GM12801 (cell line): ENCODE results near the gene MLLT3.

Experiments used
- TF ChIP-seq, protein P1 (sequence below): IDR thresholded peaks from one replicate; pipeline ENCODE4 v1.5.1; 2011; ENCODE audit warnings: control low read depth; ENCODE audit not compliant: insufficient read length; ENCODE audit errors: extremely low read depth

Gene MLLT3

DNA sequence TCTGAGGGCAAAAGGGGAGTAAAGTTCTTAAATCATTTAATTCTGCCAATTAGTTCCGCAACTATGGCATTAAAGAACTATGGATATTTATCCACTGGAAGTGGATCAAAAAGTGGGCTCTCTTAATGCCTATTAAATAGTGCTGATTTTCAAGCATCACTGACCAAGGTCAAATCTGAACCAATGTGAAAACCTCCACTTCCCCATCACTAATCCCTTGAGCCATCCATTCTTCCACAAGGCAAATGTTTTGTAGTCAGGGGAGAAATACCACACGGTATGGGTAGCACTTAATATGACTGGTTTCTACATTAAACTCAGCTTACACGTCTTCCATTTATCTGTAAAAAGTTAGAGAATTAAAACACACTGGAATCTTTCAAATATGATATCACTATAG is 57.6 kb downstream of the MLLT3 start:
- TF ChIP-seq, protein P1, sequence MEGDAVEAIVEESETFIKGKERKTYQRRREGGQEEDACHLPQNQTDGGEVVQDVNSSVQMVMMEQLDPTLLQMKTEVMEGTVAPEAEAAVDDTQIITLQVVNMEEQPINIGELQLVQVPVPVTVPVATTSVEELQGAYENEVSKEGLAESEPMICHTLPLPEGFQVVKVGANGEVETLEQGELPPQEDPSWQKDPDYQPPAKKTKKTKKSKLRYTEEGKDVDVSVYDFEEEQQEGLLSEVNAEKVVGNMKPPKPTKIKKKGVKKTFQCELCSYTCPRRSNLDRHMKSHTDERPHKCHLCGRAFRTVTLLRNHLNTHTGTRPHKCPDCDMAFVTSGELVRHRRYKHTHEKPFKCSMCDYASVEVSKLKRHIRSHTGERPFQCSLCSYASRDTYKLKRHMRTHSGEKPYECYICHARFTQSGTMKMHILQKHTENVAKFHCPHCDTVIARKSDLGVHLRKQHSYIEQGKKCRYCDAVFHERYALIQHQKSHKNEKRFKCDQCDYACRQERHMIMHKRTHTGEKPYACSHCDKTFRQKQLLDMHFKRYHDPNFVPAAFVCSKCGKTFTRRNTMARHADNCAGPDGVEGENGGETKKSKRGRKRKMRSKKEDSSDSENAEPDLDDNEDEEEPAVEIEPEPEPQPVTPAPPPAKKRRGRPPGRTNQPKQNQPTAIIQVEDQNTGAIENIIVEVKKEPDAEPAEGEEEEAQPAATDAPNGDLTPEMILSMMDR, result no peak

DNA sequence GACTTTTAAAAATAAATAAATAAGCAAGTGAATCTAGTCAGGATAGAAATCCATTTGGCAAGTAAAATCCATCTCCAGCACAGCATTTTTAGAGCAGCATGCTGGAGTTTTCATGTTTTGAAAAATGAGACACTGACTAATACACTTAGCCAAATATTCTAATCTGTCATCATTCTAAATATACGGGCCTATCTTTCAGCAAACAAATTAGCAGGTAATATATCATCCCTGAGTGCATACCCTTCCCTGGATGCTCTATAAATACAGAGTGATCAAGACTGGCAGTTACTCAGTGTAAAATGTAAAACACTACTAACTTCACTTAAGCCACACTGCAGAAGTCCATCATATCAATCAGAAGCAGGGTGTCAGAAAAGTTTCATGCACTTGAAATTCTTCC is 58.4 kb downstream of the MLLT3 start:
- TF ChIP-seq, protein P1, result no peak

DNA sequence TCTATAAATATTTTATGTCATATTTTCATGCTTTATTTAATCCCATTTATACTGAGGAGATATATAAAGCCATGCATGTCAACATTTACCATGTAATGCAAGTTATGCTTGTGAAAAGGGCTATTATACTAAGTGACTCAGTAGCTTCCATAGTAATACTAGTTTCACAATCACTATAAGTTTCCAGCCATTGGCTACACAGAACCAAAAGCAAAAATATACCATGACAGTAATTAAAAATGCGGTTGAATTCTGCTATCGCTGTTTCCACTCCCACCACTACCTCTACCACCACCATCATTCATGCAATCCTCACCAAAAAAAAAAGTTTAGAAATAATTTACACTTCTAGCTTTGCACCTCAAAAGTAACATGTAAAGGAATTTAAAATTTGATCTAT is 60.2 kb downstream of the MLLT3 start:
- TF ChIP-seq, protein P1, result no peak

DNA sequence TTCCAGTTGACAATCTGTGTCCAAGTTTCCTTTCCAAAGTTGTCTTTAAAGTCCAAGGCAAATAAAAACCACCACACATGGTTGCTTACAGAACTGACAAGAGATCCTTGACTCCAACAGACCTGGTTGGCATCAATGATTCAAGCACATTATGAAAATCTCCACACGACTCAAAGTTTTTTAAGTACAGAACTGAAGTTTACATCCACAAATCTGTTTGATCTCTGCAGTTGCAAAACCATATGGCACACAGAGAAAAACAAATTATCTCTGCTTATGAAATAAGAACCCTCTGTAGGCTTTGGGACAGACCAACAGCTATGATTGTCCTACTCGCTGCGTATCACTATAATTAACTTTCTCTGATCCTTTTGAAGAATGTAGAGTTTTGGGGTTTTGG is 60.8 kb downstream of the MLLT3 start:
- TF ChIP-seq, protein P1, result no peak

DNA sequence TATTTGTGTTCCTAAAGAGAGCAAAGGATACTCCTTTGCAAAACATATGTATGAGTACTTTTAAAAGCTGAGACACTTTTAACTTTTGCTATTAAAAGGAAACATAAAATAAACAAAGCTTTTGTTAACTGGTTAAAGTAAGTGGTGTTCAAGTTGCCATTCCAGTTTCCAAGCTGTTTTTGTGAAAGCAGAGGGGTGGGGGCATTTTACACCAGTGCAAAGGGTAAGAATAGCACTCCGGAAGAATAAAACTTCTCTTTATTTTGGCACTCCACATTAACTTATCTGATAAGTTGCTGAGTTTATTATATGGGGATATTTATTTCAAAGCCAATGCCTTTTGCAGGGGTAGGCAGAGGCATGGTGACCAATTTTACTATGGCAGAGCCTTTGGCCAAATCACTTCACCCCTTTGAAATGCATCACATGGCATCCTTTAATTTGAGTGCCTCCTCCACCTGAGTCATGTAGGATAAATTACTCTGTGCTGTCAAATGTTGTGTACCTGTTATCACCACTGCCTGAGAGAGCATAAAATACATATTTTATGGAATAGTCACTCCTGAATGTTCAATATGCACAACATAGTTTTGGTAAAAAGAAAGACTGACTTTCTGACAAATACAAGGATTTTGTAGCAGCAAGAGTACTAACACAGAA is 62.9 kb downstream of the MLLT3 start:
- TF ChIP-seq, protein P1, result no peak

DNA sequence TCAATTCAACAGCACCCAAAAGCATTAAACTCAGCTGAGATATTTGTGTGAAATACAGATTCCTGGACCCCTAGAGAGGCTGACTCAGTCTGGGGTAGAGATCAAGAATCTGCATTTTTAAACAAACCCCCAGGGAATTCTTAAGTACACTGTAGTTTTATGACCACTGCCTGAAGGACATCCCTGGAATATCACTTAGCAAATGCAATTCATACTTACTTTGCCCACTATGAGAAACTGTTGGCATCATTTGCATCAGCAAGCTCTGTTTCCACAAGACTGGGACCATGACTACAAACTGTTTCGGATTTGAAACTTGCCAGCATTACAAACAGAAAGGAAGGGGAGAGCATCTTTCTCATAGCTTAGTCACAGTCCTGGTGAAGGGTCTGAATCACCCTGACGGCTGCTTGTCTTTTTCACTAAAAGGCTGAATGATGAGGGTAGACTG is 63.7 kb downstream of the MLLT3 start:
- TF ChIP-seq, protein P1, result no peak

DNA sequence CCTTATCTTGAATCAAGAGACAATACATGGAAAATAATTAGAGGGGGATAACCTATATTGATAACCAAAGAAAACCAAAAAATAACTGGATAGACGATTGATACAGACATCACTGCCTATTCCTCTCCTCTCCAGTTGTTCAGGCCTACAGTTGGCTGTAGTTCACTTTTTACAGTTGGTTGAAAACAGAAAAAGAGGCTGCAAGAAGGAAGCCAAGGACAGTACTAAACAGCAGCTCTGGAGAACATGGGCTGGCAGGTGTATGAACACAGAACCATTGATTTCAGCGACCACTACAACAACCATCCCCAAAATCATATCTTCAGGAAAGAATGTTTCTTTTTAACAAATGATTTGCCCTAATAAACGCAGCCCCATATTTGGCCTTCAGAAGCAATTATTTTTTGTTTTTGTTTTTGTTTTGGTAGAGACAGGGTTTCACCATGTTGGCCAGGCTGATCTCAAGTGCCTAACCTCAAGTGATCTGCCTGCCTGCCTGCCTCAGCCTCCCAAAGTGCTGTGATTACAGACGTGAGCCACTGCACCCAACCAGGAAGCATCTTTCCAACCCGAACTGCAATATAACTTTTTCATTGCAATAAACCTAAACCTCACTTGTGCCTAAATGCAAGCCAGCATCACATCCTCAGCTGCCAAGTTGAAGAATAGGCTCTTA is 64.3 kb downstream of the MLLT3 start:
- TF ChIP-seq, protein P1, result no peak
